Neural cell (in vitro differentiated cells): ENCODE data around the gene TROAP. TPM values are rescaled to one million over a fixed set of nuclear protein-coding genes. Genes with fewer than 3 reads are reported as not detected.
"Not testable (repeated sequence)": the region's sequence is repeated elsewhere in the genome, so short reads cannot be mapped to it uniquely, and the experiment has no call there.

Experiments used
- H2AFZ ChIP-seq: fragments of 200-600, 300-800 bp; sonication (generic), shearing (Covaris generic); 2 replicates; pipeline ENCODE4 v1.6.0; 2014; ENCODE audit warnings: low read depth, mild to moderate bottlenecking, antibody characterized with exemption, low read length, moderate library complexity
- H3F3A ChIP-seq: fragments of 200-600 bp; shearing (Covaris generic); 2 replicates; pipeline ENCODE4 v1.6.1; 2016; ENCODE audit warnings: mild to moderate bottlenecking, moderate library complexity, mixed read lengths, antibody characterized with exemption, low read length; ENCODE audit not compliant: insufficient read depth, poor library complexity, severe bottlenecking
- H3K27ac ChIP-seq: fragments of 200-600, 300-800 bp; sonication (generic), shearing (Covaris generic); 2 replicates; pipeline ENCODE4 v1.5.1; 2014; ENCODE audit warnings: mild to moderate bottlenecking, low read length, moderate library complexity
- H3K27me3 ChIP-seq: fragments of 300-800, 200-600 bp; sonication (generic), shearing (Covaris generic); 2 replicates; pipeline ENCODE4 v1.6.0; 2014; ENCODE audit warnings: mild to moderate bottlenecking, low read depth, low read length, moderate library complexity; ENCODE audit not compliant: insufficient read depth
- H3K36me3 ChIP-seq: fragments of 300-800, 200-600 bp; sonication (generic), shearing (Covaris generic); 2 replicates; pipeline ENCODE4 v1.5.1; 2014; ENCODE audit warnings: mild to moderate bottlenecking, antibody characterized with exemption, low read length, moderate library complexity; ENCODE audit not compliant: insufficient read depth
- H3K4me2 ChIP-seq: fragments of 300-800, 200-600 bp; sonication (generic), shearing (Covaris generic); 2 replicates; pipeline ENCODE4 v1.6.0; 2014; ENCODE audit warnings: mild to moderate bottlenecking, low read length
- H3K4me3 ChIP-seq: fragments of 300-800, 200-600 bp; sonication (generic), shearing (Covaris generic); 2 replicates; pipeline ENCODE4 v1.5.1; 2014; ENCODE audit warnings: mild to moderate bottlenecking, low read length, moderate library complexity
- H3K79me2 ChIP-seq: fragments of 200-600 bp; shearing (Covaris generic); replicated peaks from 2 replicates; pipeline ENCODE4 v1.6.0; 2014; ENCODE audit warnings: mild to moderate bottlenecking, low read length, moderate library complexity; ENCODE audit not compliant: insufficient read depth
- H3K9ac ChIP-seq: fragments of 300-800, 200-600 bp; sonication (generic), shearing (Covaris generic); 2 replicates; pipeline ENCODE4 v1.6.1; 2016; ENCODE audit warnings: mild to moderate bottlenecking, low read length, mixed read lengths
- H3K9me2 ChIP-seq: fragments of 200-600 bp; shearing (Covaris generic); 2 replicates; pipeline ENCODE4 v1.6.1; 2016; ENCODE audit warnings: mild to moderate bottlenecking, low read length, mixed read lengths; ENCODE audit not compliant: insufficient read depth
- H3K9me3 ChIP-seq: fragments of 200-600, 300-800 bp; sonication (generic), shearing (Covaris generic); 2 replicates; pipeline ENCODE4 v1.6.1; 2016; ENCODE audit warnings: mild to moderate bottlenecking, mixed run types, low read length, moderate library complexity, mixed read lengths
- H4K20me1 ChIP-seq: fragments of 200-600 bp; shearing (Covaris generic); 2 replicates; pipeline ENCODE4 v1.6.1; 2016; ENCODE audit warnings: mild to moderate bottlenecking, mixed run types; ENCODE audit not compliant: insufficient read depth
- EP300 ChIP-seq: fragments of 450-650 bp; conservative IDR thresholded peaks from 2 replicates; pipeline ENCODE4 v1.6.1; 2014; ENCODE audit warnings: antibody characterized with exemption, mild to moderate bottlenecking, moderate library complexity; ENCODE audit not compliant: poor library complexity, severe bottlenecking
- EZH2 ChIP-seq: fragments of 200-600, 300-800 bp; shearing (Covaris generic), sonication (generic); IDR thresholded peaks from 2 replicates; pipeline ENCODE4 v1.6.1; 2014; ENCODE audit warnings: antibody characterized with exemption, low read length, borderline replicate concordance, mild to moderate bottlenecking; ENCODE audit not compliant: insufficient read depth, poor library complexity, severe bottlenecking
- MXI1 ChIP-seq: fragments of 450-650 bp; conservative IDR thresholded peaks from 2 replicates; pipeline ENCODE4 v1.6.1; 2014; ENCODE audit warnings: antibody characterized with exemption, mild to moderate bottlenecking; ENCODE audit not compliant: poor library complexity, severe bottlenecking
- POLR2AphosphoS5 ChIP-seq: IDR thresholded peaks from 2 replicates; pipeline ENCODE4 v1.6.1; 2012
- RAD21 ChIP-seq: fragments of 450-650 bp; conservative IDR thresholded peaks from 2 replicates; pipeline ENCODE4 v1.6.1; 2014; ENCODE audit warnings: antibody characterized with exemption, mild to moderate bottlenecking, moderate library complexity
- REST ChIP-seq: IDR thresholded peaks from 2 replicates; pipeline ENCODE4 v1.6.1; 2012; ENCODE audit warnings: borderline replicate concordance
- SMC3 ChIP-seq: fragments of 450-650 bp; conservative IDR thresholded peaks from 2 replicates; pipeline ENCODE4 v1.6.1; 2014; ENCODE audit warnings: antibody characterized with exemption, mild to moderate bottlenecking, moderate library complexity; ENCODE audit not compliant: poor library complexity
- TAF1 ChIP-seq: IDR thresholded peaks from 2 replicates; pipeline ENCODE4 v1.6.1; 2012; ENCODE audit warnings: low read depth
- polyA plus RNA-seq: library from polyadenylated mRNA; depleted of rRNA; stranded (reverse); fragments of >200 nt; gene quantifications from 2 replicates; pipeline ENCODE4 v1.2.3, GENCODE V29; 2014
- TF ChIP-seq, protein P1 (sequence below): fragments of 450-650 bp; IDR thresholded peaks from 2 replicates; pipeline ENCODE4 v1.5.1; 2014; ENCODE audit warnings: antibody characterized with exemption, mild to moderate bottlenecking, moderate library complexity; ENCODE audit not compliant: poor library complexity, severe bottlenecking

Gene TROAP
- polyA plus RNA-seq, 1 donor from 2014 or later = 1.3 TPM

GRCh38 chr12:49377386-49377785, 54.3 kb downstream of the TROAP start:
- no peaks in the 10 kb centered on the region for H4K20me1 ChIP-seq
- no peak for TF ChIP-seq REST
- no peak for TF ChIP-seq TAF1
- TF ChIP-seq POLR2AphosphoS5 = no peak
- no peak for TF ChIP-seq RAD21
- TF ChIP-seq, protein P1, sequence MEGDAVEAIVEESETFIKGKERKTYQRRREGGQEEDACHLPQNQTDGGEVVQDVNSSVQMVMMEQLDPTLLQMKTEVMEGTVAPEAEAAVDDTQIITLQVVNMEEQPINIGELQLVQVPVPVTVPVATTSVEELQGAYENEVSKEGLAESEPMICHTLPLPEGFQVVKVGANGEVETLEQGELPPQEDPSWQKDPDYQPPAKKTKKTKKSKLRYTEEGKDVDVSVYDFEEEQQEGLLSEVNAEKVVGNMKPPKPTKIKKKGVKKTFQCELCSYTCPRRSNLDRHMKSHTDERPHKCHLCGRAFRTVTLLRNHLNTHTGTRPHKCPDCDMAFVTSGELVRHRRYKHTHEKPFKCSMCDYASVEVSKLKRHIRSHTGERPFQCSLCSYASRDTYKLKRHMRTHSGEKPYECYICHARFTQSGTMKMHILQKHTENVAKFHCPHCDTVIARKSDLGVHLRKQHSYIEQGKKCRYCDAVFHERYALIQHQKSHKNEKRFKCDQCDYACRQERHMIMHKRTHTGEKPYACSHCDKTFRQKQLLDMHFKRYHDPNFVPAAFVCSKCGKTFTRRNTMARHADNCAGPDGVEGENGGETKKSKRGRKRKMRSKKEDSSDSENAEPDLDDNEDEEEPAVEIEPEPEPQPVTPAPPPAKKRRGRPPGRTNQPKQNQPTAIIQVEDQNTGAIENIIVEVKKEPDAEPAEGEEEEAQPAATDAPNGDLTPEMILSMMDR = no peak
- TF ChIP-seq SMC3 = no peak
- no peak for TF ChIP-seq EP300
- TF ChIP-seq EZH2 = no peak
- no peak for TF ChIP-seq MXI1
- peaks cover 20% of the 10 kb centered on the region for H3K79me2 ChIP-seq

DNA sequence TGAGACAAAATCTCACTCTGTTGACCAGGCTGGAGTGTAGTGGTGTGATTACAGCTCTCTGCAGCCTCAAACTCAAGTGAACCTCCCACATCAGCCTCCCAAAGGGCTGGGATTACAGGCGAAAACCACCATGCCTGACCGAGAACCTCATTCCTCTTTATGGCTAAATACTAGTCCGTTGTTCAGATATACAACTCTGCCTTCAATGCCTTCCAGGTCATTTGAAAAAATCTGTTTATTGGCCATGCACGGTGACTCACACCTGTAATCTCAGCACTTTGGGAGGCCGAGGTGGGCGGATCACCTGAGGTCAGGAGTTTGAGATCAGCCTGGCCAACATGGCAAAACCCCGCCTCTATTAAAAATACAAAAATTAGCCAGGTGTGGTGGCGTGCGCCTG, 57.1 kb downstream of the TROAP start:
- not testable (repeated sequence) for H3K4me2 ChIP-seq, H3F3A ChIP-seq, H3K9ac ChIP-seq, H3K9me3 ChIP-seq, H2AFZ ChIP-seq, H4K20me1 ChIP-seq, H3K9me2 ChIP-seq, H3K27ac ChIP-seq, H3K36me3 ChIP-seq, H3K27me3 ChIP-seq, H3K4me3 ChIP-seq
- peaks cover 11% of the 10 kb centered on the region for H3K79me2 ChIP-seq

More at GRCh38 chr12:49377386-49377785, 54.3 kb downstream of the TROAP start:
- Histone ChIP-seq H3K27ac (no peak overlapping the region), H3F3A (no peaks in the 10 kb centered on the region), H3K9ac (no peak overlapping the region), H3K9me3 (no peaks in the 10 kb centered on the region), H3K27me3 (no peaks in the 10 kb centered on the region), H3K4me3 (no peak overlapping the region), H3K36me3 (no peaks in the 10 kb centered on the region), H3K4me2 (no peak overlapping the region), H3K9me2 (no peaks in the 10 kb centered on the region), H2AFZ (no peak overlapping the region)

Other genes with a start within 250 kb of the TROAP start
- 0.28 and 0.66 TPM in 2 replicates for gene DHH, start 228.5 kb upstream of the TROAP start, polyA plus RNA-seq
- gene LMBR1L, start 212.4 kb upstream of the TROAP start, polyA plus RNA-seq = 344 and 381 TPM in 2 replicates
- gene TUBA1B, start 191.9 kb upstream of the TROAP start, polyA plus RNA-seq = 573 and 605 TPM in 2 replicates
- gene TUBA1A, start 134.2 kb upstream of the TROAP start, polyA plus RNA-seq = 14,333 and 15,501 TPM in 2 replicates
- 56.2 and 63.0 TPM in 2 replicates for gene TUBA1C, start 58.2 kb upstream of the TROAP start, polyA plus RNA-seq
- not detected in 2 replicates for gene PRPH, start 28.1 kb upstream of the TROAP start, polyA plus RNA-seq
- gene C1QL4, start 13.9 kb downstream of the TROAP start, polyA plus RNA-seq = 13.7 and 15.4 TPM in 2 replicates
- 0.54 and 1.1 TPM in 2 replicates for gene DNAJC22, start 23.6 kb downstream of the TROAP start, polyA plus RNA-seq
- 55.4 and 58.4 TPM in 2 replicates for gene SPATS2, start 44.2 kb downstream of the TROAP start, polyA plus RNA-seq
- 0.63 and 3.0 TPM in 2 replicates for gene KCNH3, start 215.8 kb downstream of the TROAP start, polyA plus RNA-seq
- 109 and 112 TPM in 2 replicates for gene MCRS1, start 244.9 kb downstream of the TROAP start, polyA plus RNA-seq